COLO668 (cell line): ENCODE data around the gene SMIM45.
"Not testable (repeated sequence)": the region's sequence is repeated elsewhere in the genome, so short reads cannot be mapped to it uniquely, and the experiment has no call there.

Experiments
- DNase-seq: peaks from one replicate; lab custom pipeline; 2025; ENCODE audit not compliant: unreplicated experiment; lab: John Stamatoyannopoulos, UW

The SMIM45 gene

GRCh38 chr22:41934284-41935014 lies 17.5 kb upstream of the SMIM45 start:
- DNase-seq = no peak

GRCh38 chr22:41935015-41935351 lies 17.0 kb upstream of the SMIM45 start:
- DNase-seq = no peak

- DNase-seq = no peak
Observed at GRCh38 chr22:41935509-41935908, 16.4 kb upstream of the SMIM45 start.

GRCh38 chr22:41936894-41937169 lies 15.1 kb upstream of the SMIM45 start:
- no peak for DNase-seq

GRCh38 chr22:41939981-41940831 lies 11.7 kb upstream of the SMIM45 start:
- DNase-seq = peak; percentile 88

- peak; percentile 73 for DNase-seq
Observed at GRCh38 chr22:41940832-41941765, 10.9 kb upstream of the SMIM45 start.

GRCh38 chr22:41943661-41944209 lies 8.2 kb upstream of the SMIM45 start:
- no peak for DNase-seq

GRCh38 chr22:41946629-41947423 lies 5.1 kb upstream of the SMIM45 start, which contains the start of gene CENPM:
TSS of gene CENPM (minus strand) at chr22:41947152. CDS start at chr22:41947076, 76 bp downstream.
- DNase-seq = peak; percentile 96

GRCh38 chr22:41947424-41948080 lies 4.4 kb upstream of the SMIM45 start:
- DNase-seq = no peak

GRCh38 chr22:41948142-41948541 lies 3.8 kb upstream of the SMIM45 start:
- DNase-seq = no peak

- not testable (repeated sequence) for DNase-seq
Observed at GRCh38 chr22:41948928-41949296, 3.0 kb upstream of the SMIM45 start.

- DNase-seq = peak; percentile 11
Observed at GRCh38 chr22:41949297-41949965, 2.5 kb upstream of the SMIM45 start.

GRCh38 chr22:41952713-41953112 lies 763 bp downstream of the SMIM45 start:
- no peak for DNase-seq

- no peak for DNase-seq
Observed at GRCh38 chr22:41957941-41958556, 6.1 kb downstream of the SMIM45 start.

GRCh38 chr22:41963453-41964111 lies 11.6 kb downstream of the SMIM45 start:
- DNase-seq = no peak

- DNase-seq = no peak
Observed at GRCh38 chr22:41964112-41964491, 12.2 kb downstream of the SMIM45 start.

GRCh38 chr22:41966225-41966606 lies 14.3 kb downstream of the SMIM45 start:
- no peak for DNase-seq

GRCh38 chr22:41966607-41967240 lies 14.8 kb downstream of the SMIM45 start:
- DNase-seq = peak; percentile 44
